Superior temporal gyrus (tissue), 1 donor: ENCODE measurements around the gene PNP.
"Not testable (repeated sequence)": the region's sequence is repeated elsewhere in the genome, so short reads cannot be mapped to it uniquely, and the experiment has no call there.

Experiments used
- DNase-seq: peaks from one replicate; pipeline ENCODE4 v3.0.0-alpha.2; 2016; ENCODE audit errors: extremely low spot score

Gene PNP

GRCh38 chr14:20492486-20492885 is 23.3 kb downstream of the PNP start:
- no peak for DNase-seq

GRCh38 chr14:20493634-20494033 is 24.4 kb downstream of the PNP start:
- DNase-seq = peak; percentile 9

GRCh38 chr14:20494935-20495766 is 25.9 kb downstream of the PNP start:
- DNase-seq = no peak

GRCh38 chr14:20498622-20499021 is 29.4 kb downstream of the PNP start:
- DNase-seq = no peak

- no peak for DNase-seq
These were observed 29.9 kb downstream of the PNP start for GRCh38 chr14:20499108-20499507.

GRCh38 chr14:20499881-20500280 is 30.7 kb downstream of the PNP start:
- no peak for DNase-seq

GRCh38 chr14:20501346-20501745 is 32.1 kb downstream of the PNP start:
- DNase-seq = no peak

GRCh38 chr14:20503898-20504297 is 34.7 kb downstream of the PNP start:
- no peak for DNase-seq

GRCh38 chr14:20506276-20506675 is 37.1 kb downstream of the PNP start:
- DNase-seq = not testable (repeated sequence)

- DNase-seq = not testable (repeated sequence)
These were observed 37.5 kb downstream of the PNP start for GRCh38 chr14:20506752-20507151.

- DNase-seq = not testable (repeated sequence)
These were observed 38.3 kb downstream of the PNP start for GRCh38 chr14:20507537-20507936.

- no peak for DNase-seq
These were observed 39.2 kb downstream of the PNP start for GRCh38 chr14:20508367-20508766.

GRCh38 chr14:20512177-20512905 is 43.1 kb downstream of the PNP start:
- no peak for DNase-seq

- DNase-seq = no peak
These were observed 46.6 kb downstream of the PNP start for GRCh38 chr14:20515846-20516245.

GRCh38 chr14:20516921-20517320 is 47.7 kb downstream of the PNP start:
- DNase-seq = no peak

GRCh38 chr14:20522332-20522731 is 53.1 kb downstream of the PNP start:
- DNase-seq = no peak

GRCh38 chr14:20524027-20524426 is 54.8 kb downstream of the PNP start:
- DNase-seq = no peak
